Effector CD4-positive, alpha-beta T cell (primary cell): ENCODE results near the gene TPCN2.
"Not testable (repeated sequence)": the region's sequence is repeated elsewhere in the genome, so short reads cannot be mapped to it uniquely, and the experiment has no call there.

Experiments
- DNase-seq: peaks from one replicate; pipeline ENCODE4 v3.0.0-alpha.2; 2020
- total RNA-seq: gene quantifications from one replicate; lab custom pipeline; 2026; lab: John Stamatoyannopoulos, UW

The TPCN2 gene
- total RNA-seq = 15.4 reads per million, percentile 41 among the genes with 10 or more reads in this experiment

GRCh38 chr11:69048694-69049489, at the start of gene TPCN2:
Gene TPCN2 (plus strand): TSS chr11:69048932. CDS start chr11:69048998, 66 bp downstream.
- DNase-seq = peak; percentile 88

DNA sequence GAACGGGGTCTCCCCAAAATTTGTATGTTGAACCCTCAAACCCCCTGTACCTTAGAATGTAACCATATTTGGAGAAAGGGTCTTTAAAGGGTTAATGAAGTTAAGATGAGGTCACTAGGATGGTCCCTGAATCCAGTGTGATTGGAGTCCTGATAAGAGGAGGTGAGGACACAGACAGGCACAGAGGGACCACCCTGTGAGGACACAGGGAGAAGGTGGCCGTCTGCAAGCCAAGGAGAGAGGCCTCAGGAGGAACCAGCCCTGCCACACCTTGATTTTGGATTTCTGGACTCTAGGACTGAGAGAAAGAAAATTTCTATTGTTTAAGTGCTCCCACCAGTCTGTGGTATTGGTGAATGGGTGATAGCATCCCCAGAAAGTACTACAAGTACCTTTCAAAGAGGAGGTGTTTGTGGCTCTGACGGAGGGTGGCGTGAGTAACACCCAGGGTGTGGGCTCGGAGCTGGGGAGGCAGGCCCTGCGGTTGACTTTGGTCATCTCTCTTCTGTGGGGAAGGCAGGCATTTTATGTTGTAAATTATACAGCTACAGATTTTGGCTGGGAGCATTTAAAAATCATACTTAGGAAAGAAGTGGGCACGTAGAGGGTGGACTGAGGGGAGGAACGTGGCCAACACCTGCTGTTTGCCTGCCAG, 49.5 kb upstream of the TPCN2 start:
- no peak for DNase-seq

DNA sequence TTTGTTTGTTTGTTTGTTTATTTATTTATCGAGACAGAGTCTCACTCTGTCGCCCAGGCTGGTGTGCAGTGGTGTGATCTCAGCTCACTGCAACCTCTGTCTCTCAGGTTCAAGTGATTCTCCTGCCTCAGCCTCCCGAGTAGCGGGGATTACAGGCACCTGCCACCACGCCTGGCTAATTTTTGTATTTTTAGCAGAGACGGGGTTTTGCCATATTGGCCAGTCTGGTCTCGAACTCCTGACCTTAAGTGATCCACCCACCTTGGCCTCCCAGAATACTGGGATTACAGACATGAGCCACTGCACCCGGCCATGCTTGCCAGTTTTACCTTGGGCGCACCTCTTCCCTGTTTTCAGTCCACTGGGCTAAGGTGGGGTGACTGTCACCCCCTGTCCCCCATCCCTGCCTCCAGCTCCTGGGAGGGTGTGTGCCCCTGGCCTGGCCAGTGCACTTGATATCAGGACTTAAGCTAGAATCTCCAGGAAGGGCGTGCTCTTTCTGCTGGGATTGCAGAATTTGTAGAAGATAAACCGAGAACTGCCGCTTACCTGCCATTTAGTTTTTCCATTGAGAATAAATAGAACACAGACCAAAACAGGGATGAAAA, 48.9 kb upstream of the TPCN2 start:
- not testable (repeated sequence) for DNase-seq

GRCh38 chr11:69000391-69000790, 48.3 kb upstream of the TPCN2 start:
- DNase-seq = no peak

- no peak for DNase-seq
Observed at GRCh38 chr11:69000831-69001242, 47.9 kb upstream of the TPCN2 start.

- DNase-seq = no peak
Observed at GRCh38 chr11:69001243-69002081, 47.3 kb upstream of the TPCN2 start.

DNA sequence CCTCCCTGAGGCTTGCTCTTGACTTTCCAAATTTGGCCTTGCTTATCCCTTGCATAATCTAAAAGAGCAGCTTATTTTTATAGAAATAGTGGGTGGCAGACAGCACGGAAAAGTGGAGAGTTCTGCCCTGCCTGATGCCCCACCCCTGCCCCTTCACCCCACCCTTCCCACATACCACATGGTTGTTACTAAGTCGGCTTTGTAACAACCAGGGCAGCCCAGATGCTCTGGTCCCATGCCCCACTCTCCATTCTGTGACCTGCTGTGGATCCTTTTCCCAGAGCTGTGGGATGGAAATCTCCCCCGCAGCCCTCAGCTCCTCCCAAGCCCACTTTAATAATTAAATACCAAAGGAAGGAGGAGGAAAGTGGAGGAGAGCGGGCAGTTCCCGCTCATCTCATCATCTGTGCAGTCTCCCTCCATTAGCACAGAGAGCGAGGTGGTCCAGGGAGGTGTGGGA, 46.6 kb upstream of the TPCN2 start:
- DNase-seq = no peak

GRCh38 chr11:69002570-69003231, 46.0 kb upstream of the TPCN2 start:
- no peak for DNase-seq

DNA sequence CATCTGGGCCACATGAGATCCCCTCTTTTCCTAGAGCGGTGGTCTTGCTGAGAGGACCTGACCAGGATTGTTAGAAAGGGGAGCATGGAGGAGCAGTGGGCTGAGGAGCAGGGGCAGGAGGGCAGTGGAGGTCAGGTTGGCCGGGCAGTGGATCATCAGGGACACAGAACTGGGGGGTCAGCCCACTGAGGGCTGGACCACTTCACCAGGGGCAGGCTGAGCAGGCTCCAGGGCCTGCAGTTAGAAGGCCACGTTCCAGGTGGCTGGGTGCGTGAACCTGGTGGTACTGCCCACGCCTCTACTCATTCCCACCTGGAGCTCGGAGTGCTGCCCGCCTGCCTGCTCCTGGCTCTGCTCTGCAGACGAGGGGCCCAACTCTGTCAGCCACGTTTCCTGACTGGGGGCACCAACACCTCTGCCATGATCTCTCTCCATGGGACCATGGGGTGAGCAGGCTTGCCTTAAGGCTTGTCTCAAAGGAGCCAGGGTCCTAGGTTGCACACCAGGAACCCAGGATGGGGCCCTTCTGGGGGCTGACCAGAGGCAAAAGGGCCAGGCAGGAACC, 45.3 kb upstream of the TPCN2 start:
- no peak for DNase-seq

- DNase-seq = no peak
Observed at GRCh38 chr11:69003866-69004367, 44.8 kb upstream of the TPCN2 start.

DNA sequence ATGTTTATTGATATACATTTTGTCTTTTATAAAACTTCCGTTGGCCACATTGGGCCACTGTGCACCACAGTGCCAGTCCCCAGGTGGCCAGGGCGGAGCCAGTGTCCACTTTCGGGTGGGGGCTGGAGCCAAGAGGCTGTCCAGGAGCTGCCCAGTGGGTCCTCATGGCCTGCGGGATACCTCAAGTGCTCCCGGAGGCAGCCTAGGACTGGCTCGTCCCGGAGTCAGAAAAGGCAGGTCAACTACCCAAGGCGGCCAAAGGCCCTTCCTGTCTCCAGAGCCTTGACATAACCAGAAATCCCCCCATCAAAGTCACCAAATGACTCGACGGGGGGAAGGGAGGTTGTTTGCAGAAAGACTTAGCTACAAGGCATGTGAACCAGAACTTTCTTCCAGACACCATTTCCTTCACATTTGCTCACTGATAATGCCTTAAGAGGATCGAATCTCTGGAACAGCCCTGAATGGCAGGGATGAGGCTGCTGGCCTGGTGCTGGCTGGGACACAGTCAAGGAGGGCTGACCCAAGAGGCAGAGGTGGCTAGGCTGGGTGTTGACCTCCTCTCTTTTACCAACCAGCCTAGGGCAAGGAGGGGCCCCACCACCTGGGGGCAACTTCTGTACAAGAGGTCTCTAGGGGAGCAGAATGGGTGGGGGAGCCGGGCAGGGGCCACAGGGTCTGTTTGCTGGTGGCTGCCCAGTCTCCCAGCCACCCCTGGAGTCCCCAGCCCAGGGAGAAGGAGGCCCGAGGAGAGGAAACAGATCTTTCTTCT, 44.1 kb upstream of the TPCN2 start:
- DNase-seq = no peak

DNA sequence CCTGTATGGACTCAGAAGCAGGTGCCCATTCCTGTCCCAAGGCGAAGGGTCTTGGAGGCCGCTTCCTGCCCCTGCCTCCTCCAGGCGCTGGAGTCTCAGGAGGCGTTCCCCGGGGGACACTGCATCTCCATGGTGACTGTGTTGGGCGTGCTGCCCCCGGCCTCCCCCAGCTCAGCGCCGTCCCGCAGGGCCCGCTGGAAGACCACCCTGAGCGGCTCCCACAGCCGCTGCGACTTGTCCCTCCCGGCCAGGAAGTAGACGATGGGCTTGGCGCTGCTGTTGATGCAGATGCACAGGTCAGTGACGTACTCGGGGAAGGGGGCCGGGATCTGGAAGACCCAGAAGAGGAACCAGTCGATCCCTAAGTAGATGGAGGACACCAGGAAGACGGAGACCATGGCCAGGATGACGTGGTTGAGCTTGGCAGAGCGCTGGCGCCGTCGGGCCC, 43.5 kb upstream of the TPCN2 start:
- no peak for DNase-seq

- DNase-seq = no peak
Observed at GRCh38 chr11:69005631-69006368, 42.9 kb upstream of the TPCN2 start.

- DNase-seq = no peak
Observed at GRCh38 chr11:69006816-69007215, 41.9 kb upstream of the TPCN2 start.

DNA sequence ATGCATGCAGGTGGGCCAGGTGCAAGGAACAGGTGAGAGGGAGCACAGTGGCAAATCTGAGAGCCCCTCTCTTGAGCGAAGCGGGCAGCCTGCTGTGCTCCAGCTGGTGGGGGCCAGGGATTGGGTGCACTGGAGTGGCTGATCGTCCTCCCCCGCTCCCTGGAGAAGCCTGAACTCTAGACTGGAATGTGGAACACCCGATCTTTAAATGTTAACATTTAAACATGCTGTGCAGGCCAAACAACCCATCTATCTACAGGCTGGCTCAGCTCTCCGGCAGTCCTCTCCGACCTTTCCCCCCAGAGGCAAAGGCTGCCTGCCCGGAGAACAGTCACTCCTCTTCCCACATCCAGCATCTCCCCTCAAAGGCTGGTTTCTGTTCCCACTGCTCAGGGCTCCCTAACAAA, 40.8 kb upstream of the TPCN2 start:
- no peak for DNase-seq

DNA sequence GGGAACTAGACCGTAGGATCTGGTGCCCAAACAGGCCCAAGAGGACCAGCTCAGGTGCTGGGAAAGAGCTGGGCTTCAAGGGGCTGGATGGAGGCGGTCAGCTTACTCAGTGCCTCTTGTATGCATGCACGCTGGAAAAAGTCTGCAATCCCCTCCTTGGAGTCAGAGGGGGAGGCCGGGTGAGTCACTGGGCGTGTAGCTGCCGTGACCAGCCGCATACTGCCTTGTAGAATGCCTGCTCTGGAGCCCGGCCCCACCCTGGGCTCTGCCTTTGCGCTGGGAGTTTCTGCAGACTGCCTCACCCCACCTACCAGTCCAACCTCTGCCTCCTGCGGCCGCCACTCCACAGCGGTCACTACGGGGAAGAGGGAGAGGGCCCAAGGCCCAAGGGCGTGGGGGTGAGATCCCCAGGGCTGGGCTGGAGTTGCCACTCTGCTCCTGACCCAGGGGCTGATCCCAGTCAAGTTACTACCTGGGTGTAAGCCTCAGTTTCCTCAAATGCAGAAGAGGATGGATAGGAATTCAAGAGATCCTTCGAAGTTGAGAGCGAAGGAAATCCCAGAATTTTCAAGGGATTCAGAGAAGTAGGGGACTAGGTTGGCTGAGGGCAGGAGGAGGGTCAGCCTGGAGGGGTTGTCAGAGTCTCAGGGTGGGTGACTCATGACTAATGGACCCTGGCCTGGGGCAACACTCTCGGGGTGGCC, 39.8 kb upstream of the TPCN2 start:
- DNase-seq = no peak

GRCh38 chr11:69009441-69010211, 39.1 kb upstream of the TPCN2 start:
- no peak for DNase-seq

- DNase-seq = no peak
Observed at GRCh38 chr11:69010361-69010891, 38.3 kb upstream of the TPCN2 start.
